Breast epithelium (tissue), 4 donors: Measurements from ENCODE around the gene MAS1. TPM values are rescaled to one million over a fixed set of nuclear protein-coding genes. Genes with fewer than 3 reads are reported as not detected.

Source experiments
- DNase-seq, 2 donors: peaks; one replicate each; pipeline ENCODE4 v3.0.0-alpha.2; 2019; ENCODE audit warnings: low spot score in 2 of 2
- H3K27ac ChIP-seq, 2 donors: fragments of 200-600 bp; sonication (generic) in 1 of 2; one replicate each; pipeline ENCODE4 v1.5.1; 2016 to 2019; ENCODE audit warnings: mild to moderate bottlenecking in 1 of 2
- H3K27me3 ChIP-seq, 2 donors: fragments of 200-600 bp; sonication (generic) in 1 of 2; one replicate each; pipeline versions ENCODE4 v1.5.1 to v1.6.0; 2017 to 2019; ENCODE audit warnings: control low read depth in 1 of 2, mild to moderate bottlenecking in 1 of 2
- H3K36me3 ChIP-seq: fragments of 200-600 bp; one replicate; pipeline ENCODE4 v1.5.1; 2019
- H3K4me1 ChIP-seq, 2 donors: fragments of 200-600 bp; sonication (generic); one replicate each; pipeline ENCODE4 v1.5.1; 2016 to 2019; ENCODE audit warnings: control low read depth in 1 of 2
- H3K4me3 ChIP-seq, 3 donors: fragments of 200-600 bp; sonication (generic); 1 replicate in 2 of 3; 2 replicates in 1 of 3; pipeline ENCODE4 v1.5.1; 2016 to 2019; ENCODE audit warnings: mild to moderate bottlenecking in 3 of 3, moderate library complexity in 2 of 3
- H3K9me3 ChIP-seq, 2 donors: fragments of 200-600 bp; sonication (generic) in 1 of 2; one replicate each; pipeline ENCODE4 v1.5.1; 2016 to 2019; ENCODE audit warnings: control low read depth in 1 of 2
- CTCF ChIP-seq, 3 donors: fragments of 450-650 bp; IDR thresholded peaks; one replicate each; pipeline ENCODE4 v1.5.1; 2016 to 2017; ENCODE audit warnings: antibody characterized with exemption in 3 of 3, mild to moderate bottlenecking in 3 of 3, moderate library complexity in 3 of 3
- POLR2A ChIP-seq: fragments of 450-650 bp; IDR thresholded peaks from one replicate; pipeline ENCODE4 v1.6.1; 2016; ENCODE audit warnings: antibody characterized with exemption, mild to moderate bottlenecking, moderate library complexity
- POLR2AphosphoS5 ChIP-seq, 3 donors: sonication (generic); formaldehyde crosslinking; IDR thresholded peaks; one replicate each; pipeline ENCODE4 v1.6.1; 2017; ENCODE audit warnings: antibody characterized with exemption in 3 of 3
- intact Hi-C: fragments of 100-400 bp; cut with DNase I; formaldehyde crosslinking; loops from one replicate; pipeline ENCODE4 v1.15.1; 2023; ENCODE audit warnings: low total_unique reads
- total RNA-seq, 3 donors: library from RNA; depleted of rRNA; stranded (reverse); fragments of >200 nt; gene quantifications; one replicate each; pipeline ENCODE4 v1.1.0, GENCODE V29; 2016

The MAS1 gene
- total RNA-seq, 3 donors from 2014 or later, result not detected

GRCh38 chr6:159880412-159880975, 10.3 kb upstream of the MAS1 start:
- no peak for DNase-seq
- Histone ChIP-seq H3K9me3 (no peaks in the 10 kb centered on the region), H3K27ac (no peak overlapping the region), H3K4me1 (no peaks in the 10 kb centered on the region), H3K36me3 (no peaks in the 10 kb centered on the region), H3K4me3 (no peak overlapping the region), H3K27me3 (no peaks in the 10 kb centered on the region)
- no peak for TF ChIP-seq POLR2AphosphoS5 (IDR thresholded peaks at IDR 0.05)
- intact Hi-C loops, result no loop called here

GRCh38 chr6:159884720-159885119, 6.1 kb upstream of the MAS1 start:
- no peak for TF ChIP-seq POLR2A
- TF ChIP-seq POLR2AphosphoS5 (IDR thresholded peaks at IDR 0.05), result no peak
- TF ChIP-seq CTCF (IDR thresholded peaks at IDR 0.05), result no peak
- no peak for DNase-seq
- intact Hi-C loops, result no loop called here
- Histone ChIP-seq H3K27me3 (peaks cover 0 to 20% of the 10 kb centered on the region in 2 donors), H3K9me3 (no peaks in the 10 kb centered on the region), H3K4me1 (no peaks in the 10 kb centered on the region), H3K4me3 (no peak overlapping the region), H3K27ac (no peak overlapping the region), H3K36me3 (no peaks in the 10 kb centered on the region)

DNA sequence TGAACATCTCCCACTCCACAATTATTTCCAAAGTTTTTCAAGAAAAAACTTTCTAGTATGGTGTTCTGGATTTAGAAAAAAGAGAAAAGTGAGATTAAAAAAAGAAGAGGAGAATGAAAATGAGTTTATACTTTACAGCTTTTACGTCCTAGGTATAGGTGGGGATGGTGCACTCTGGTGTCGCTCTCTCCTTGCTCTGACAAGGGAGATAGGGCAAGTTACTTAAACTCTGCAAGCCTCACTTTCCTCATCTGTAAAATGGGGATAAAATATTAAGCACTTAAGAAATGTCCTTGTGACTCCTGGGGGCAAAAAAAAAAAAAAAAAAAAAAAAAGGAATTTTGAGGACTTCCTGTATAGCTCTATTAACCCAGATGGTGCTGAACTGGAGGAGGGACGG, 4.5 kb upstream of the MAS1 start:
- no peaks in the 10 kb centered on the region for H3K9me3 ChIP-seq
- H3K27ac ChIP-seq, result no peak overlapping the region
- no peaks in the 10 kb centered on the region for H3K36me3 ChIP-seq
- TF ChIP-seq POLR2AphosphoS5 (IDR thresholded peaks at IDR 0.05) (no peak), CTCF (IDR thresholded peaks at IDR 0.05) (no peak), POLR2A (no peak)
- H3K4me1 ChIP-seq, result no peaks in the 10 kb centered on the region
- no peak for DNase-seq
- no peak overlapping the region for H3K4me3 ChIP-seq
- H3K27me3 ChIP-seq, result peaks cover 0 to 20% of the 10 kb centered on the region in 2 donors
- intact Hi-C loops, result no loop called here

GRCh38 chr6:159887146-159887545, 3.6 kb upstream of the MAS1 start:
- intact Hi-C loops, result loop anchor here (1.0 kb wide), 1 partner anchor 43 kb away; no protein-coding TSS in a partner anchor

GRCh38 chr6:159887761-159888160, 3.0 kb upstream of the MAS1 start:
- Histone ChIP-seq H3K36me3 (no peaks in the 10 kb centered on the region), H3K9me3 (no peaks in the 10 kb centered on the region), H3K4me3 (no peak overlapping the region), H3K27ac (no peak overlapping the region), H3K4me1 (no peaks in the 10 kb centered on the region), H3K27me3 (peaks cover 0 to 20% of the 10 kb centered on the region in 2 donors)
- TF ChIP-seq CTCF (IDR thresholded peaks at IDR 0.05) (no peak), POLR2AphosphoS5 (IDR thresholded peaks at IDR 0.05) (no peak), POLR2A (no peak)
- intact Hi-C loops, result loop anchor here (1.0 kb wide), 2 partner anchors 31 to 43 kb away; no protein-coding TSS in a partner anchor
- DNase-seq, result no peak

More at GRCh38 chr6:159887146-159887545, 3.6 kb upstream of the MAS1 start:
- Histone ChIP-seq H3K36me3 (no peaks in the 10 kb centered on the region), H3K27me3 (peaks cover 0 to 20% of the 10 kb centered on the region in 2 donors), H3K4me3 (no peak overlapping the region), H3K9me3 (no peaks in the 10 kb centered on the region), H3K4me1 (no peaks in the 10 kb centered on the region), H3K27ac (no peak overlapping the region)
- TF ChIP-seq POLR2A (no peak), CTCF (IDR thresholded peaks at IDR 0.05) (no peak), POLR2AphosphoS5 (IDR thresholded peaks at IDR 0.05) (no peak)
- DNase-seq, result no peak
